ENCODE measurements around the gene CTSC.
"Not testable (repeated sequence)": the region's sequence is repeated elsewhere in the genome, so short reads cannot be mapped to it uniquely, and the experiment has no call there.

The CTSC gene

GRCh38 chr11:88353386-88353785 lies 15.8 kb upstream of the CTSC start:
- no peak for DNase-seq (ENCODE audit: low read depth in 2 of 2, low spot score in 1 of 2)

DNA sequence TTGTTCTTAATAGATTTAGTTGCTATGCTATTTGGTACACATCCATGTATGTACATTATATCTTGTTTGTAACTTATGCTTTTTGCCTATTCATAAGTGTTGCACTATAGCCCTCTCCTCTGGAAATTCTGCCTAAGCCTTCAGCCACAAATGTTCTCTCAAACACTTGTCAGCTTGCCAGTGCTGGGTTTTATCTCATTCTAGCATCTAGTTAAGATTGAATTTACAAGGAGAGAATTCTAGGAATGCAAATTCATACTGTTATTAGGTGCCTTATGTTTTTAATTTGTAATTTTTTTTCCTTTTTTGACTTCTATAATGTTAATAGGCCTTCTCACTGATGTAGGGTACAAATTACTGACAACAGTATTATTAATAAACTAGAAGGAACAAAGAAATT lies 14.6 kb upstream of the CTSC start:
- DNase-seq (ENCODE audit: low read depth in 2 of 2, low spot score in 1 of 2), result no peak

DNA sequence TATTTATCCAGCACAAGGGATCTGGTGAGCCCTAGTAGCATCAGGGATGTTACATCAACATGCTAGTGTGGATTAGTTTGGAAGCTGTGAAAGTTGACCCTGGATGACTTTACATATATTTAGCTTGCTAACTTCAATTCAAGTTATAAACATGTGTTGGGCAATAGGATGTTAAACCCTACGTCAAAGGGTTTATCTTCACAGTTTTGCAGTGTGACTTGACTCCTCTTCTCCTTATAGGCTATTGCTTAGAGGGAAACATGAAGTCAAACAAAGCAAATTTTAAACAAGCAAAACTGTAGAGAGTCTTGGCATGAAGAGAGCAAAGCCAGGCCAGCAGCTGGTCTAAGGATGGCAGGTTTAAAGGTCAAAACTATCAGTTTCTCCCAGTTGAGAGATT lies 11.3 kb upstream of the CTSC start:
- no peak for DNase-seq (ENCODE audit: low read depth in 2 of 2, low spot score in 1 of 2)

DNA sequence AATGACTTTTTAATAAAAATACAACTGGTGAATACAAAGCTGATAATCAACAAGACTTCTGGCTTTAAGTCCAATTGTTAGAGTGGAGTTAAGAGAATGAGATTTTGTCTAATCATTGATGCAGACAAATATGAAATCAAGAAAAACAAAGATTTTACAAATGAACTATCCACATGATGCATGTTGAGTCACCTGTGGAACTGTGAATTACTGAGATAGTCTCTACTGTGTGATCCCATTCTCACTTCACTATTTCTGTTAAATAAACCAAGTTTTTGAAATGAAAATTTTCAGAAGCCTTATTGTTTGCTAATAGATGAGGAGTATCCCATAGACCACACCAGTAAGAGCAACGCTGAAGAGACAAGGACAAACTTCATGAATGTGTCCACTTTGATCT lies 8.4 kb upstream of the CTSC start:
- no peak for DNase-seq (ENCODE audit: low read depth in 2 of 2, low spot score in 1 of 2)

GRCh38 chr11:88345408-88345807 lies 7.9 kb upstream of the CTSC start:
- DNase-seq (ENCODE audit: low read depth in 2 of 2, low spot score in 1 of 2), result no peak

GRCh38 chr11:88344869-88345268 lies 7.3 kb upstream of the CTSC start:
- no peak for DNase-seq (ENCODE audit: low read depth in 2 of 2, low spot score in 1 of 2)

DNA sequence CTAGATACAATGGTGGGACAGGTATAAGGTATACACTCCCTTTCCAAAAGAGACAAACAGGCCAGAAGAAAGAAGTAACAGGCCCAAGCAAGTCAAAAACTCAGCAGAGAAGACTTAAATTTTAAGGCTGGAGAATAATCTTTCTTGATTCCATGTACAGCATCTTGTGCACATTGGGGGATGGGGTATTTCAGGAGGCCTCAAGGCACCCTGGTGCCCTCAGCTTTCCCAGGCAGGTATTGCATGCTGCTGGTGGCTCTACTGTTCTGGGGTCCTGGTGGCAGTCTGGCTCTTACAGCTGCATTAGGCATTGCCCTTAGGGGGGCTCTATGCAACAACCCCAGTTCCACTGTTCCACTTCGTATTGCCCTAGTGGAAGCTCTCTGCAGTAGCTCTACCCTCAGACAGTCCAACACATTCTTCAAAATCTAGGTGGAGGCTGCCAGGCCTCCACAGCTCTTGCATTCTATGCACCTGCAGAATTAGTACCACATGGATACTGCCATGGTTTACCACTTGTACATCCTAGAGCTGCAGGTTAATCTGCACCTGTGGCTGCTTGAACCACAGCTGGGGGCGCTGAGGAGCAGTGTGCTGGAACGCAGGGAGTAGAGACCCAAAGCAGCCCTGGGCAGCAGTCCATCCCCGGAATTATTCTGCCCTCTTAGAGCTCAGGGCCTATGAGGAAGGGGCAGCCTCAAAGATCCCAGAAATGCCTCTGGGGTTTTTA lies 4.2 kb upstream of the CTSC start:
- no peak for DNase-seq (ENCODE audit: low read depth in 2 of 2, low spot score in 1 of 2)

DNA sequence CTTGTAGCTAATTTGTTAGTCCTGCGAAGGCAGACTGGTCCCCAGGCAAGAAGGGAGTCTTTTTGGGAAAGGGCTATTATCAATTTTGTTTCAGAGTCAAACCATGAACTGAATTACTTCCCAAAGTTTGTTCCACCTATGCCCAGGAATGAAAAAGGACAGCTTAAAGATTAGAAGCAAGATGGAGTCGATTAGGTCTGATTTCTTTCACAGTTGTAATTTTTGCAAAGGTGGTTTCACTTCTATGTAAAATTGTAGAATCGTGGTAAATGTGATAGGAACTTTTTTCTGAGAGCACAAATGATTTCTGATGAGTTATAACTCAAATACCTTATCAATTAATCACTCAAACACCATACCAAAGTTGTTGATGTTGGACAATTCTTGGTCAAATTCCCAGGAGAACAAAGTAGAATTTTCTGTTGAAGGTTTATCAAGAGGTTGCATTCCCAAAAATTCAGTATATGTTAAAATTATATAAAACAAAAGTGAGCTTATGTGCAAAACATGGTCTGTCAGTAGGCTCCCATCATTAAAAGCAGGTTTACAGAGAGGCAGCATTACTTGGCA lies 2.9 kb upstream of the CTSC start:
- no peak for DNase-seq (ENCODE audit: low read depth in 2 of 2, low spot score in 1 of 2)

GRCh38 chr11:88337987-88338668 lies 592 bp upstream of the CTSC start:
- peak; percentile 3 to 16 for DNase-seq (ENCODE audit: low read depth in 2 of 2, low spot score in 1 of 2)

GRCh38 chr11:88335284-88335683 lies 2.3 kb downstream of the CTSC start:
- no peak for DNase-seq (ENCODE audit: low read depth in 2 of 2, low spot score in 1 of 2)

DNA sequence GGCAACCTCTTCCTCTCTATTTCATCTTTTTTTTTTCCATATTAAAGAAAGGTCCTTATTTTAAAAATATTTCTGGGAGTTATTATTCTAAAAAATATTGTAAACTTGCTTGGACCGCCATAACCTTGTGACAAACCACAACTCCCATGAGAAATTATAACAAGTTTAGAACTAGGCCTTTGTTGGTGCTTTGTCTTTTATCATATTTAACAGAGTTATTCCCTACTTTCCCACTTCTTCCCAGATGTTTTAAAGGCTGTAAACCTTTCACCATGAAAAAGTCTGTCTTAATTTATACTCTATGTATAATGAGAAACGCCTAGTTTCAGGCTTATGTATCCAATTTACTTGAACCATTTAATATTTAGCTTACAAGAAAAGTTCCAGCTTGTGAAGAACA lies 3.7 kb downstream of the CTSC start:
- DNase-seq (ENCODE audit: low read depth in 2 of 2, low spot score in 1 of 2), result no peak

DNA sequence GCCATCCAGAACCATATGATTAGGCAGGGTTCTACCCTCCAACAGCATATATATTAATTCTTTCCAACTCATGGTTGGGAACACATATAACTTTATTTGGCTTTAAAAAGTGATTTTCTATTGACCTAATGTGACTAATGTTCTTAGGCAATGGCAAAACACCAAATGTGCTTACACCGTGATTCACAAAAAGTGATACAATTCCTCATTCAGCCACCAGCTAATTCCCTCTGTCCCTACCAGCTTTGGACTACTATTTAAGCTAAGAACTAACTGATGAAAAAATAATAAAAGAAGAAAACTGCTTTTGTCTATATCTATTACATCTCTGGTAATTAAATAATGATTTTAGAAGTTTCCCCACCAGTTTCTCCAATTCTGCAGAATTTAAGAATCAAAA lies 4.7 kb downstream of the CTSC start:
- no peak for DNase-seq (ENCODE audit: low read depth in 2 of 2, low spot score in 1 of 2)

DNA sequence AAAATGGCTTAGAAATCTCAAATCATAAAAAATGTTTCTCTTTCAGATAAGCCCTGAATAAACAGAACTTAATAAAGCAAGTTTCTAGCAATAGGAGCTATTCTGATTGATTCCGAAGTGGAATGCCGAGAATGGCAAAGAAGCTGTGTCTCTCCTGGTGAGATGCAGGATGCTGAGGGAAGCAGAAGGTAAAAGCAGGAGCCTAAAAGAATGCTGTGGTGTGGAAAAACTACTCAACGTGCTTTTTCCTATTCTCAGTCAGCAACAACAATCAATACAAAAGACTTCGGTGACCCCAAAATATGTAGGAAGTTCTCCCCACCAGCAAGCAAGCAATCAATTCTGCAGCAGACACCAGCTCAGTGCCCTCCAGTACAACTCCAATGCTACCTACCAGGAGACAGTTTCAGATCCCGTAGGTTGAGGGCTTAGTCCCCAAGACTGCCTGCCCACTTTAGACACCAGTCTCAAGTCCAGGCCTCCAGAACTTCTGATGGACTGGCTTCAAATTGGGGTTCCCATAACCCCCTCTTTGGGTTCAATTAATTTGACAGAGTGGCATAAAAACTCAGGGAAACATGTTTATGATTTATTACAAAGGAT lies 6.6 kb downstream of the CTSC start:
- DNase-seq (ENCODE audit: low read depth in 2 of 2, low spot score in 1 of 2), result no peak

- DNase-seq (ENCODE audit: low read depth in 2 of 2, low spot score in 1 of 2), result no peak
Measured at GRCh38 chr11:88329563-88330250, 7.8 kb downstream of the CTSC start.

GRCh38 chr11:88327462-88328143 lies 9.9 kb downstream of the CTSC start:
- DNase-seq (ENCODE audit: low read depth in 2 of 2, low spot score in 1 of 2), result no peak

DNA sequence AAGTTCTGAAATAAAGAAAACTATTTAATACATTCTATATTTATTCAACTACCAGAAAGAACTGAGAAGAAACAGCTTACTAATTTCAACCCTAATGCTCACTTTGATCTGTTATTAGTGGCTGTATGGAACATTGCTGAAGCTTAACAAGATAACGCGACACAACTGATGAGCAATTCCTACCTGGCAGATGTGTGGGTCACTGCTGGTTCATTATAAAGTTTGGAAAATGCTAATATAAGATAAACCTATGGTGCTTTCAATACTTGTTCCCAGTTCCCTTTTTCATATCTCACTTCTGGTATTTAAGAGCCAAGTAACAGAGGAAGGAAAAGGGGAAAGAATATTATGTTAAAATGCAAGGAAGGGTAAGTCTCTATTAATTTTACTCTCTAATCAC lies 10.5 kb downstream of the CTSC start:
- DNase-seq (ENCODE audit: low read depth in 2 of 2, low spot score in 1 of 2), result no peak

DNA sequence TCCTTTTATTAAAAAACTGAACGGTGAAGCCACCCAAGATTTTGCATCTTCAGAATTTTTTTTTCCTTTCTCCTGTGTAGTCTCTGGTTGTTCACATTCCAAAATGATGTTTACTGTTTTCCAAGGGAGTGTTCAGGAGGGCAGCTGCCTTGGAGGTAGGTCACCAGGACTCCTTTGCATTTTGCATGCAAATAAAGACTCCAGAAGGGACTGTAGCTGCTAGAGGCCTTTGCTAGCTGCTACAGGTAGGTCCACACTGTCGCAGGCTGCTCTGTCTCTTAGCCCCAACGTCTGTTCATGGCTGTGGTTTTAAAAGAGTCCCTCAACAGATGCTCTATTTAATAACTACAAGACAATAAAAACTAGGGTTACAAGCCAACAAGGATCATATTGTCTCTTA lies 11.4 kb downstream of the CTSC start:
- DNase-seq (ENCODE audit: low read depth in 2 of 2, low spot score in 1 of 2), result no peak

DNA sequence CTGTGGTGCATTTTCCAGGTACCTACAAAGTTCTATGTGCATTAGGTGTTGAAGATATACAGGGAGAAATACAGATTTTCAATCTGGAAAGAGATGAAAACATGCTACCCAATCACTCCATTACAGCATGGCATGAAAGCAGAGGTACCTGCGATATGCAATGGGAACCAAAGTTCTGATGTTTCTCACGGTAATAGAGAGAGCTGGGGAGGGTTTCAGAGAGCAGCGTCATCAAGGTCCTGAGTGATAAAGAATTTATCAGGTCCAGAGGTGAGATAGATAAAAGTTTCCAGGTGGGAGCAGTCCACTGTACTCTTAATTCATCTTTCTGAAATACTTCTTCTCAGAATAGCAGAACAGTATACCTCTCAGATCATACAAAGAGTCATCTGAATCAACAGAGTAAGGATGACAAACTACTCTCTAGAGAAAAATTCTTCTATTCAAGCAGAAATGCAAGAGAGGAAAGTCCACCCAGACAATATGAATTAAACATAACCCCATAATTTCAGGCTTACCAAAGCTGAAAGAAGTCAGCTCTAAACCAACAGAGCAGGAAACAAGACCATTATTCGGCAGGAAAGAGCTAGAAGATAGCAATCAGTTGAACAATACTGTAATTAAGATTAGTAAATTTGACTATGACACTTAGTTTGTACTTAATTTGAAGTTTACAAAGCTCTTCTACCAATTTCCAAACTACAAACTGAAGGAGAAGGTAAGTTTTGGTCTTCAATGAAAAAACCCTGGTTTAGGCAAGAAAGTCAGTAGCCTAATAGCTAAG lies 12.8 kb downstream of the CTSC start:
- no peak for DNase-seq (ENCODE audit: low read depth in 2 of 2, low spot score in 1 of 2)

DNA sequence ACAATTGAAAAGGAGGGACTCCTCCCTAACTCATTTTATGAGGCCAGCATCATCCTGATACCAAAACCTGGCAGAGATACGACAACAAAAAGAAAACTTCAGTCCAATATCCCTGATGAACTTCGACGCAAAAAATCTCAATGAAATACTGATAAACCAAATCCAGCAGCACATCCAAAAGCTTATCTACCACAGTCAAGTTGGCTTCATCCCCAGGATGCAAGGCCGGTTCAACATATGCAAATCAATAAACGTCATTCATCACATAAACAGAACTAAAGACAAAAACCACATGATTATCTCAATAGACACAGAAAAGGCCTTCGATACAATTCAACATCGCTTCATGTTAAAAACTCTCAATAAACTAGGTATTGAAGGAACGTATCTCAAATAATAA lies 14.7 kb downstream of the CTSC start:
- not testable (repeated sequence) for DNase-seq (ENCODE audit: low read depth in 2 of 2, low spot score in 1 of 2)

DNA sequence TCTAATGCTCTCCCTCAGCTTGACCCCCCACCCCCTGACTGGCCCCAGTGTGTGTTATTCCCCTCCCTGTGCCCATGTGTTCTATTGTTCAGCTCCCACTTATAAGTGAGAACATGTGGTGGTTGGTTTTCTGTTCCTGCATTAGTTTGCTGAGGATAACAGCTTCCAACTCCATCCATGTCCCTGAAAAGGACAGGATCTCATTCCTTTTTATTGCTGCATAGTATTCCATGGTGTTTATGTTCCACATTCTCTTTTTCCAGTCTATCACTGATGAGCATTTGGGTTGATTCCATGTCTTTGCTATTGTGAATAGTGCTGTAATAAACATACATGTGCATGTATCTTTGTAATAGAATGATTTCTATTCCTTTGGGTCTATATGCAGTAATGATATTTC lies 16.1 kb downstream of the CTSC start:
- not testable (repeated sequence) for DNase-seq (ENCODE audit: low read depth in 2 of 2, low spot score in 1 of 2)

All from stimulated activated CD8-positive, alpha-beta memory T cell treated with anti-CD3 and anti-CD28 coated beads, Interleukin-4, amount 100 ng/mL, for 1 hour (primary cell).